HepG2 (cell line): Measurements from ENCODE around the gene TTBK1. TPM values are rescaled to one million over a fixed set of nuclear protein-coding genes. Genes with fewer than 3 reads are reported as not detected.
A peak's percentile ranks its signal among the peaks of the same experiment; 100 is the strongest.

ENCODE experiments used
- GZF1 ChIP-seq: sonication (generic); formaldehyde crosslinking; IDR thresholded peaks from 2 replicates; pipeline ENCODE4 v1.5.1; 2020; ENCODE audit warnings: mild to moderate bottlenecking, missing genetic modification reagents
- HNRNPK ChIP-seq: fragments of 200-400 bp; formaldehyde crosslinking; IDR thresholded peaks from 2 replicates; pipeline ENCODE4 v1.6.1; 2018; ENCODE audit warnings: low read length, low read depth, moderate library complexity, mild to moderate bottlenecking; ENCODE audit not compliant: poor library complexity, severe bottlenecking
- KDM3A ChIP-seq: IDR thresholded peaks from 2 replicates; pipeline ENCODE4 v1.6.1; 2018; ENCODE audit warnings: low read depth, missing compliant biosample characterization
- LBX2 ChIP-seq: sonication (generic); formaldehyde crosslinking; IDR thresholded peaks from 2 replicates; pipeline ENCODE4 v1.5.0; 2020; ENCODE audit warnings: missing genetic modification reagents, mild to moderate bottlenecking, borderline replicate concordance
- NFRKB ChIP-seq: fragments of 450-650 bp; IDR thresholded peaks from 2 replicates; pipeline ENCODE4 v1.6.1; 2017
- PAXIP1 ChIP-seq: sonication (generic); formaldehyde crosslinking; conservative IDR thresholded peaks from 2 replicates; pipeline ENCODE4 v1.4.0; 2020; ENCODE audit warnings: mild to moderate bottlenecking, missing genetic modification reagents, moderate library complexity
- POLR2G ChIP-seq: fragments of 200-400 bp; formaldehyde crosslinking; IDR thresholded peaks from 2 replicates; pipeline ENCODE4 v1.6.1; 2018; ENCODE audit warnings: mild to moderate bottlenecking, low read depth, low read length, moderate library complexity
- RARG ChIP-seq: sonication (generic); formaldehyde crosslinking; IDR thresholded peaks from 2 replicates; pipeline ENCODE4 v1.4.0; 2020; ENCODE audit warnings: low read depth, mild to moderate bottlenecking, missing genetic modification reagents
- SP140L ChIP-seq: sonication (generic); formaldehyde crosslinking; IDR thresholded peaks from 2 replicates; pipeline ENCODE4 v1.4.0; 2020; ENCODE audit warnings: missing genetic modification reagents, borderline replicate concordance
- YEATS2 ChIP-seq: sonication (generic); formaldehyde crosslinking; IDR thresholded peaks from 2 replicates; pipeline ENCODE4 v1.4.0; 2020; ENCODE audit warnings: missing genetic modification reagents, borderline replicate concordance
- ZBTB38 ChIP-seq: sonication (generic); formaldehyde crosslinking; IDR thresholded peaks from 2 replicates; pipeline ENCODE4 v1.5.1; 2020; ENCODE audit warnings: mild to moderate bottlenecking, missing genetic modification reagents
- ZBTB42 ChIP-seq: sonication (generic); formaldehyde crosslinking; IDR thresholded peaks from 2 replicates; pipeline ENCODE4 v1.5.0; 2020; ENCODE audit warnings: mild to moderate bottlenecking, missing genetic modification reagents
- ZNF350 ChIP-seq: sonication (generic); formaldehyde crosslinking; IDR thresholded peaks from 2 replicates; pipeline ENCODE4 v1.4.0; 2020; ENCODE audit warnings: mild to moderate bottlenecking, low read depth, missing genetic modification reagents, borderline replicate concordance
- ZNF713 ChIP-seq: sonication (generic); formaldehyde crosslinking; IDR thresholded peaks from 2 replicates; pipeline ENCODE4 v1.4.0; 2020; ENCODE audit warnings: mild to moderate bottlenecking, missing genetic modification reagents
- polyA plus RNA-seq, 8 experiments: library from polyadenylated mRNA; depleted of rRNA in 3 of 8; stranded (reverse) in 7 of 8; unstranded in 1 of 8; fragments of >200 nt; fragmentation: Illumina TruSeq in 4 of 8; extraction: Trizol in 4 of 8; gene quantifications; 2 replicates each; pipeline versions ENCODE4 v1.2.1 to v1.2.3, GENCODE V29; 2011 to 2016; ENCODE audit warnings: low read depth in 4 of 8, missing spikeins in 1 of 8, mixed read lengths in 1 of 8; ENCODE audit not compliant: insufficient read depth in 1 of 8
- total RNA-seq, 5 experiments: library from RNA; depleted of rRNA; stranded (reverse); fragments of >200 nt; fragmentation: Illumina TruSeq; extraction: Trizol; gene quantifications; 2 replicates each; pipeline ENCODE4 v1.2.3, GENCODE V29; 2016; ENCODE audit warnings: low read depth in 1 of 5
- TF ChIP-seq, protein P1 (sequence below), 2 experiments: fragments of 450-650 bp in 1 of 2; sonication (generic) in 1 of 2; formaldehyde crosslinking in 1 of 2; IDR thresholded peaks; 2 replicates each; pipeline versions ENCODE4 v1.6.1 to v1.8.0; 2016 to 2022; ENCODE audit warnings: antibody characterized with exemption in 1 of 2, mild to moderate bottlenecking in 1 of 2, missing genetic modification reagents in 1 of 2

TTBK1 gene
- total and polyA plus RNA-seq, 2 of the 13 experiments (the other 11 are each of a cell fraction or from before 2014, with no cell fraction given): 0.24 to 0.33 TPM

DNA sequence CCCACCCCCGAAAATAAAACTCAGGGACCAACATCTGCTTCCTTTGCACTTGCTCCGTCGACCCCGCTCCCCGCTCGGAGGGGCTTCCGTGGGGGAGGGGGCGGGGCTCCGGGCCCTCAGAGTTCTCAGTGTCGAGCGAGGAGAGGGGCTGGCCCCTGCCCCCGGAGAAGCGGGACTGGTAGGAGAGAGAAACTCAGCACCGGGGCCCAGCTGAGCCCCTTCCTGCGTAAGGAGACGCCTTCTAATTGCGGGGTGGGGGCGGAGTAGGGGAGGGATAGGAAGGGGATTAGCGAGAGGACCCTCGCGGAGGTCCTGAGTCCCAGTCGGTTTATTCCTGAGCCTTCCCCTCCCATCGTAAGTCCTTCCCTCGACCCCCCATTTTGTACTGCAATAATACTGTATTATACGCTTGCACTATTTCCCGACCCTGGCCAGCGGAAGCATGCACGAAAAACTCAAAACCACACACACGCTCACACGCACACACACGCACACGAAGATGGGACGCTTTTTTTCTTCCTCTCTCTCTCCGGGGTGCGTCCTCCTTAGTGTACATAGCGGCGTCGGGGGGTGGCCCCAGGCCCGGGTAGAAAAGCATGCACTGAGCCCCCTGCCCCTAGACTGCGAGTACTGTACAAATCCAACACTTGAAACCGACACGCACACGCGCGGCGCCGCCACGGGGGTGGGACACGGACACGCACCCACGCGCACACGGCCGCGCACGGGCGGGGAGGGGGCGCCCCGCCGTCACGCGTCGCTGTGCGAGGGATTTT lies 32.7 kb downstream of the TTBK1 start (continued):
- TF ChIP-seq YEATS2 (CRISPR knock-in tag) (no peak), POLR2G (0 out of 2 replicates have a peak, but pooled peaks have one; percentile 34), RARG (CRISPR knock-in tag) (no peak), ZBTB38 (CRISPR knock-in tag) (peak; percentile 99), HNRNPK (peak; percentile 12), NFRKB (no peak), LBX2 (peak; percentile 10; the same call in 1 of the 2 replicates), GZF1 (CRISPR knock-in tag) (no peak), SP140L (CRISPR knock-in tag) (no peak), ZNF713 (no peak), ZNF350 (CRISPR knock-in tag) (no peak), PAXIP1 (no peak), KDM3A (CRISPR knock-in tag) (no peak), ZBTB42 (CRISPR knock-in tag) (no peak)
- TF ChIP-seq, protein P1, sequence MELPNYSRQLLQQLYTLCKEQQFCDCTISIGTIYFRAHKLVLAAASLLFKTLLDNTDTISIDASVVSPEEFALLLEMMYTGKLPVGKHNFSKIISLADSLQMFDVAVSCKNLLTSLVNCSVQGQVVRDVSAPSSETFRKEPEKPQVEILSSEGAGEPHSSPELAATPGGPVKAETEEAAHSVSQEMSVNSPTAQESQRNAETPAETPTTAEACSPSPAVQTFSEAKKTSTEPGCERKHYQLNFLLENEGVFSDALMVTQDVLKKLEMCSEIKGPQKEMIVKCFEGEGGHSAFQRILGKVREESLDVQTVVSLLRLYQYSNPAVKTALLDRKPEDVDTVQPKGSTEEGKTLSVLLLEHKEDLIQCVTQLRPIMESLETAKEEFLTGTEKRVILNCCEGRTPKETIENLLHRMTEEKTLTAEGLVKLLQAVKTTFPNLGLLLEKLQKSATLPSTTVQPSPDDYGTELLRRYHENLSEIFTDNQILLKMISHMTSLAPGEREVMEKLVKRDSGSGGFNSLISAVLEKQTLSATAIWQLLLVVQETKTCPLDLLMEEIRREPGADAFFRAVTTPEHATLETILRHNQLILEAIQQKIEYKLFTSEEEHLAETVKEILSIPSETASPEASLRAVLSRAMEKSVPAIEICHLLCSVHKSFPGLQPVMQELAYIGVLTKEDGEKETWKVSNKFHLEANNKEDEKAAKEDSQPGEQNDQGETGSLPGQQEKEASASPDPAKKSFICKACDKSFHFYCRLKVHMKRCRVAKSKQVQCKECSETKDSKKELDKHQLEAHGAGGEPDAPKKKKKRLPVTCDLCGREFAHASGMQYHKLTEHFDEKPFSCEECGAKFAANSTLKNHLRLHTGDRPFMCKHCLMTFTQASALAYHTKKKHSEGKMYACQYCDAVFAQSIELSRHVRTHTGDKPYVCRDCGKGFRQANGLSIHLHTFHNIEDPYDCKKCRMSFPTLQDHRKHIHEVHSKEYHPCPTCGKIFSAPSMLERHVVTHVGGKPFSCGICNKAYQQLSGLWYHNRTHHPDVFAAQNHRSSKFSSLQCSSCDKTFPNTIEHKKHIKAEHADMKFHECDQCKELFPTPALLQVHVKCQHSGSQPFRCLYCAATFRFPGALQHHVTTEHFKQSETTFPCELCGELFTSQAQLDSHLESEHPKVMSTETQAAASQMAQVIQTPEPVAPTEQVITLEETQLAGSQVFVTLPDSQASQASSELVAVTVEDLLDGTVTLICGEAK (IDR thresholded peaks at IDR 0.05): no peak
- TF ChIP-seq, protein P1 (CRISPR knock-in tag; IDR thresholded peaks at IDR 0.05): peak; percentile 20; the same call in 1 of the 2 replicates
